ENCODE data around the gene GPC5.

GPC5 gene

DNA sequence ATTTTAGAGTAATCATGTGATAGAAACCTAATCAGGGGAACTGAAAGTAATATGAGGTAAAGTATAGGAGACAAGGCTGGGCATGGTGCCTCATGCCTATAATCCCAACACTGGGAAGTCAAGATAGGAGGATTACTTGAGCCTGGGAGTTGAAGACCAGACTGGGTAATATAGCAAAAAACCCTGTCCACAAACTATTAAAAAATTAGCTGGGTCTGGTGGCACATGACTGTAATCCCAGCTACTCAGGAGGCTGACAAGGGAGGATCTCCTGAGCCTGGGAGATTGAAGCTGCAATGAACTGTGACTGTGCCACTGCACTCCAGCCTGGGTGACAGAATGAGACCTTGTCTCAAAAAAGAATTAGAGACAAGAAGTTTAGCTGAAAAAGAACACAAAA, 469.9 kb downstream of the GPC5 start:
- Histone ChIP-seq H3K4me3 (ENCODE audit: low read depth, low read length, poor library complexity, severe bottlenecking) (no peak overlapping the region), H3K4me2 (ENCODE audit: low read length) (no peak overlapping the region), H3F3A (ENCODE audit: insufficient read depth, low read length) (no peaks in the 10 kb centered on the region), H3K79me2 (ENCODE audit: insufficient read depth, low read length) (no peaks in the 10 kb centered on the region), H2AFZ (ENCODE audit: low read length) (no peak overlapping the region), H3K36me3 (ENCODE audit: insufficient read depth, low read length) (no peaks in the 10 kb centered on the region), H3K4me1 (ENCODE audit: insufficient read depth, low read length, severe bottlenecking) (no peaks in the 10 kb centered on the region), H3K27ac (ENCODE audit: low read depth, low read length, poor library complexity, severe bottlenecking) (no peak overlapping the region), H3K9ac (ENCODE audit: low read length) (no peak overlapping the region), H3K9me2 (ENCODE audit: low read depth, low read length) (no peaks in the 10 kb centered on the region), H3K27me3 (ENCODE audit: insufficient read depth, low read length) (no peaks in the 10 kb centered on the region), H4K20me1 (ENCODE audit: insufficient read depth, low read length) (no peaks in the 10 kb centered on the region), H3K9me3 (ENCODE audit: low read length) (no peaks in the 10 kb centered on the region)
- TF ChIP-seq EZH2 (IDR thresholded peaks at IDR 0.05; ENCODE audit: borderline replicate concordance, low read length), result no peak
- TF ChIP-seq, protein P1, sequence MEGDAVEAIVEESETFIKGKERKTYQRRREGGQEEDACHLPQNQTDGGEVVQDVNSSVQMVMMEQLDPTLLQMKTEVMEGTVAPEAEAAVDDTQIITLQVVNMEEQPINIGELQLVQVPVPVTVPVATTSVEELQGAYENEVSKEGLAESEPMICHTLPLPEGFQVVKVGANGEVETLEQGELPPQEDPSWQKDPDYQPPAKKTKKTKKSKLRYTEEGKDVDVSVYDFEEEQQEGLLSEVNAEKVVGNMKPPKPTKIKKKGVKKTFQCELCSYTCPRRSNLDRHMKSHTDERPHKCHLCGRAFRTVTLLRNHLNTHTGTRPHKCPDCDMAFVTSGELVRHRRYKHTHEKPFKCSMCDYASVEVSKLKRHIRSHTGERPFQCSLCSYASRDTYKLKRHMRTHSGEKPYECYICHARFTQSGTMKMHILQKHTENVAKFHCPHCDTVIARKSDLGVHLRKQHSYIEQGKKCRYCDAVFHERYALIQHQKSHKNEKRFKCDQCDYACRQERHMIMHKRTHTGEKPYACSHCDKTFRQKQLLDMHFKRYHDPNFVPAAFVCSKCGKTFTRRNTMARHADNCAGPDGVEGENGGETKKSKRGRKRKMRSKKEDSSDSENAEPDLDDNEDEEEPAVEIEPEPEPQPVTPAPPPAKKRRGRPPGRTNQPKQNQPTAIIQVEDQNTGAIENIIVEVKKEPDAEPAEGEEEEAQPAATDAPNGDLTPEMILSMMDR (IDR thresholded peaks at IDR 0.05; ENCODE audit: low read length), result no peak

DNA sequence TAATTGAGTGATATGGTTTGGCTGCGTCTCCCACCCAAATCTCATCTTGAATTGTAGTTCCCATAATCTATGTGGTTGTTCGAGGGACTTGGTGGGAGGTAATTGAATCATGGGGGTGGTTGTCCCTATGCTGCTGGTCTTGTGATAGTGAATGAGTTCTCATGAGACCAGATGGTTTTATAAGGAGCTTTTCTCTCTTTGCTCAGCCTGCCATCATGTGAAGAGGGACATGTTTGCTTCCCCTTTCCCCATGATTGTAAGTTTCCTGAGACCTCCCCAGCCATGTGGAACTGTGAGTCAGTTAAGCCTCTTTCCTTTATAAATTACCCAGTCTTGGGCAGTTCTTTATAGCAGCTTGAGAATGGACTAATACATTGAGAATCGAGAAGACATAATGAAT, 480.1 kb downstream of the GPC5 start:
- Histone ChIP-seq H3K27ac (ENCODE audit: low read depth, low read length, poor library complexity, severe bottlenecking) (no peak overlapping the region), H3K9me3 (ENCODE audit: low read length) (no peaks in the 10 kb centered on the region), H3K4me3 (ENCODE audit: low read depth, low read length, poor library complexity, severe bottlenecking) (no peak overlapping the region), H2AFZ (ENCODE audit: low read length) (no peak overlapping the region), H3K27me3 (ENCODE audit: insufficient read depth, low read length) (no peaks in the 10 kb centered on the region), H3K4me2 (ENCODE audit: low read length) (no peak overlapping the region), H3K9me2 (ENCODE audit: low read depth, low read length) (no peaks in the 10 kb centered on the region; the same call in 1 of the 2 replicates), H4K20me1 (ENCODE audit: insufficient read depth, low read length) (no peaks in the 10 kb centered on the region), H3K9ac (ENCODE audit: low read length) (no peak overlapping the region), H3K79me2 (ENCODE audit: insufficient read depth, low read length) (no peaks in the 10 kb centered on the region), H3K4me1 (ENCODE audit: insufficient read depth, low read length, severe bottlenecking) (no peaks in the 10 kb centered on the region), H3F3A (ENCODE audit: insufficient read depth, low read length) (no peaks in the 10 kb centered on the region), H3K36me3 (ENCODE audit: insufficient read depth, low read length) (no peaks in the 10 kb centered on the region)
- no peak for TF ChIP-seq EZH2 (IDR thresholded peaks at IDR 0.05; ENCODE audit: borderline replicate concordance, low read length)
- TF ChIP-seq, protein P1 (IDR thresholded peaks at IDR 0.05; ENCODE audit: low read length), result no peak

DNA sequence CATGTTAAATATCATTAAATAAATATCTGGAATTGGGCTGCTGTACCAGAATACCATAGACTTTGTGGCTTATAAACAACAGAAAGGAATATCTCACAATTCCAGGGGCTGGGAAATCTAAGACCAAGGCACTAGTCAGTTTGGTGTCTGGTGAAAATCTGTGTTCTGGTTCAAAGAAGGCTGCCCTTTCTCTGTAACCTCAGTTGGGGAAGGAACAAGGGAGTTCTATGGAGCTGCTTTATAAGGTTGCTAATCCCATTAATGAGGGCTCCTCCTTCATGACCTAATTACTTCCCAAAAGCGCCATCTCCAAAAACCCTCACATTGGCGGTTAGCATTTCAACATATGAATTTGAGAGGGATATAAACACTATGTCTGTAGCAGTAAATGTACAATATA, 480.9 kb downstream of the GPC5 start:
- no peaks in the 10 kb centered on the region for H3F3A ChIP-seq (ENCODE audit: insufficient read depth, low read length)
- H3K4me1 ChIP-seq (ENCODE audit: insufficient read depth, low read length, severe bottlenecking), result no peaks in the 10 kb centered on the region
- no peak for TF ChIP-seq EZH2 (IDR thresholded peaks at IDR 0.05; ENCODE audit: borderline replicate concordance, low read length)
- TF ChIP-seq, protein P1 (IDR thresholded peaks at IDR 0.05; ENCODE audit: low read length), result no peak
- H3K27me3 ChIP-seq (ENCODE audit: insufficient read depth, low read length), result no peaks in the 10 kb centered on the region
- H3K9ac ChIP-seq (ENCODE audit: low read length), result no peak overlapping the region
- no peak overlapping the region for H3K27ac ChIP-seq (ENCODE audit: low read depth, low read length, poor library complexity, severe bottlenecking)
- no peaks in the 10 kb centered on the region; the same call in 1 of the 2 replicates for H3K9me2 ChIP-seq (ENCODE audit: low read depth, low read length)
- H3K36me3 ChIP-seq (ENCODE audit: insufficient read depth, low read length), result no peaks in the 10 kb centered on the region
- no peaks in the 10 kb centered on the region for H3K79me2 ChIP-seq (ENCODE audit: insufficient read depth, low read length)
- no peaks in the 10 kb centered on the region for H4K20me1 ChIP-seq (ENCODE audit: insufficient read depth, low read length)
- H3K4me3 ChIP-seq (ENCODE audit: low read depth, low read length, poor library complexity, severe bottlenecking), result no peak overlapping the region
- H2AFZ ChIP-seq (ENCODE audit: low read length), result no peak overlapping the region
- H3K9me3 ChIP-seq (ENCODE audit: low read length), result no peaks in the 10 kb centered on the region
- no peak overlapping the region for H3K4me2 ChIP-seq (ENCODE audit: low read length)

All from OCI-LY1 (cell line).